SK-N-SH (cell line): ENCODE results near the gene SMPD2. TPM values are rescaled to one million over a fixed set of nuclear protein-coding genes. Genes with fewer than 3 reads are reported as not detected.

Experiments
- CTCF ChIA-PET: fragments of 300-600, 350-600 bp; formaldehyde crosslinking; extraction: SDS; loops from one replicate; lab custom pipeline; 2021; lab: Yijun Ruan, JAX
- POLR2A ChIA-PET: fragments of 350-600 bp; sonication (Branson Sonifier 250); formaldehyde crosslinking; extraction: SDS; loops from one replicate; lab custom pipeline; 2020; ENCODE audit warnings: antibody characterized with exemption, inconsistent platforms; lab: Yijun Ruan, JAX
- DNase-seq: peaks from one replicate; pipeline ENCODE4 v3.0.0; 2012
- H2AFZ ChIP-seq: fragments of 200-600 bp; sonication (generic); 2 replicates; pipeline ENCODE4 v1.8.1; 2016; ENCODE audit warnings: antibody characterized with exemption, mild to moderate bottlenecking, low read depth
- H3F3A ChIP-seq: fragments of 200-600 bp; sonication (generic); replicated peaks from 2 replicates; pipeline ENCODE3; 2016; ENCODE audit warnings: antibody characterized with exemption, mild to moderate bottlenecking; ENCODE audit not compliant: insufficient read depth
- H3K27ac ChIP-seq, 2 experiments: fragments of 200-500 bp in 1 of 2; fragments of 200-600 bp in 1 of 2; sonication (Bioruptor generic) in 1 of 2; sonication (generic), shearing (Covaris generic) in 1 of 2; 2 replicates each; pipeline versions ENCODE4 v1.5.1 to v1.6.1; 2014 to 2016; ENCODE audit warnings: low read depth in 2 of 2, inconsistent platforms in 1 of 2, low read length in 1 of 2, mild to moderate bottlenecking in 1 of 2, mixed read lengths in 1 of 2
- H3K27me3 ChIP-seq: fragments of 200-600 bp; sonication (generic), shearing (Covaris generic); 2 replicates; pipeline ENCODE4 v1.6.1; 2016; ENCODE audit warnings: mixed run types; ENCODE audit not compliant: insufficient read depth
- H3K36me3 ChIP-seq, 2 experiments: fragments of 200-500 bp in 1 of 2; fragments of 200-600 bp in 1 of 2; sonication (Bioruptor generic) in 1 of 2; sonication (generic) in 1 of 2; replicated peaks in 1 of 2; 2 replicates each; pipeline versions ENCODE3 to v1.5.1; 2014 to 2016; ENCODE audit warnings: low read length in 1 of 2, mild to moderate bottlenecking in 1 of 2; ENCODE audit not compliant: insufficient read depth in 2 of 2, control insufficient read depth in 1 of 2
- H3K4me1 ChIP-seq, 2 experiments: fragments of 200-500 bp in 1 of 2; fragments of 200-600 bp in 1 of 2; sonication (Bioruptor generic) in 1 of 2; sonication (generic), shearing (Covaris generic) in 1 of 2; 2 replicates each; pipeline versions ENCODE4 v1.5.1 to v1.6.1; 2014 to 2016; ENCODE audit warnings: low read depth in 1 of 2, low read length in 1 of 2, mixed run types in 1 of 2; ENCODE audit not compliant: insufficient read depth in 2 of 2, control insufficient read depth in 1 of 2
- H3K4me2 ChIP-seq: fragments of 200-600 bp; sonication (generic), shearing (Covaris generic); 2 replicates; pipeline ENCODE4 v1.6.1; 2017; ENCODE audit warnings: mixed run types
- H3K4me3 ChIP-seq, 2 experiments: fragments of 200-500 bp in 1 of 2; fragments of 200-600 bp in 1 of 2; sonication (Bioruptor generic) in 1 of 2; sonication (generic), shearing (Covaris generic) in 1 of 2; 2 replicates each; pipeline versions ENCODE4 v1.5.1 to v1.8.1; 2014 to 2016; ENCODE audit warnings: low read depth in 2 of 2, inconsistent platforms in 1 of 2, low read length in 1 of 2, mild to moderate bottlenecking in 1 of 2, mixed read lengths in 1 of 2, moderate library complexity in 1 of 2
- H3K79me2 ChIP-seq: fragments of 200-600 bp; sonication (generic); 2 replicates; pipeline ENCODE4 v1.8.1; 2017; ENCODE audit warnings: mild to moderate bottlenecking; ENCODE audit not compliant: insufficient read depth
- H3K9ac ChIP-seq: fragments of 200-600 bp; sonication (generic); 2 replicates; pipeline ENCODE4 v1.6.1; 2017; ENCODE audit warnings: mixed run types
- H3K9me2 ChIP-seq: fragments of 200-600 bp; sonication (generic); 2 replicates; pipeline ENCODE4 v1.6.1; 2017; ENCODE audit warnings: mixed run types
- H3K9me3 ChIP-seq: fragments of 200-600 bp; sonication (generic); 2 replicates; pipeline ENCODE4 v1.6.1; 2017; ENCODE audit warnings: mixed run types, mild to moderate bottlenecking, moderate library complexity
- H4K20me1 ChIP-seq: fragments of 200-600 bp; sonication (generic); 2 replicates; pipeline ENCODE4 v1.6.1; 2017; ENCODE audit warnings: mild to moderate bottlenecking, mixed run types; ENCODE audit not compliant: insufficient read depth
- CHD2 ChIP-seq: fragments of 150-350 bp; IDR thresholded peaks from 2 replicates; pipeline ENCODE4 v1.6.1; 2018; ENCODE audit warnings: low read length; ENCODE audit not compliant: partially characterized antibody
- ELF1 ChIP-seq: IDR thresholded peaks from 2 replicates; pipeline ENCODE4 v1.4.0; 2012
- GABPA ChIP-seq: IDR thresholded peaks from 2 replicates; pipeline ENCODE4 v1.4.0; 2012; ENCODE audit warnings: low read depth, mild to moderate bottlenecking
- TAF1 ChIP-seq: IDR thresholded peaks from 2 replicates; pipeline ENCODE4 v1.6.1; 2012; ENCODE audit warnings: low read depth, mild to moderate bottlenecking, low read length, moderate library complexity, borderline replicate concordance
- TEAD4 ChIP-seq: IDR thresholded peaks from 2 replicates; pipeline ENCODE4 v1.4.0; 2012; ENCODE audit warnings: mild to moderate bottlenecking, borderline replicate concordance; ENCODE audit not compliant: insufficient read depth
- WGBS: methylation state at CpG from one replicate; pipeline ENCODE4 v1.1.6; 2017; ENCODE audit warnings: low lambda C conversion rate; 5-methylcytosine and 5-hydroxymethylcytosine counted together
- polyA plus RNA-seq, 3 experiments: library from polyadenylated mRNA; depleted of rRNA; stranded (reverse); fragments of >200 nt; gene quantifications; 2 replicates each; pipeline ENCODE4 v1.2.3, GENCODE V29; 2012
- TF ChIP-seq, protein P1 (sequence below): IDR thresholded peaks from 2 replicates; pipeline ENCODE4 v1.6.1; 2012; ENCODE audit warnings: mild to moderate bottlenecking, low read depth, low read length, moderate library complexity

SMPD2 gene
- polyA plus RNA-seq, 1 of the 3 experiments (the other 2 are of a cell fraction) = 9.7 TPM

DNA sequence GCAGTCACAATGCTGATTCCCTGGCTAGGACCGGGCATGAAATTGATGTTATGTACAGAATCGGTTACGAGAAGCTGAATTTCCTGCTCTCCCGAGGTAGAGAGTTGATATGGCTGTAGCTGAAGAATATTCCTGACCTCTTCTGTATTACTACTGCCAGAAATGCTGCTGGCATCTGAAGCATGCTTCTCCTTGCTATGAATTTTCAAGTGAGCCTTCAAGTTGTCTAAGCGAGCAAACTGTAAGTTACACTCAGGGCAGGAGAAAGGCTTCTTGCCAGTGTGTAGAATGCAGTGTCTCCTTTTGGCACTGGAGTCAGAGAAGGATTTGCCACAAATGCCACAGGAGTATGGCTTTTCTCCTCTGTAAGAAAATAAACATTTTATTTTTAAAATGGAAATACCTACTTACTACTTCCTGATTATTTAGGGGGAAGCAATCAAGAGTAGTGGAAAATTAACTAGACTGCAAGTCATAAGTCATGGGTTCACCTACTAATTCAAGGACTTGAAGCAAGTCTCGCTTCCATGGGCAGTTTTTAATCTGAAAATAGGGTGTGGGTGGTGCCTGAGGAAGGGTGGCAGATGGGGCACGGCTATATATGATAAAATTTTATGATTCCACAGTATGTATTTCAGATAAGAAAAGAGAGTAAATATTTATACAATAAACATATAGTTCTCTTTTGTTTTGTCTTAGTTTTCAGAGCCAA lies 25.8 kb downstream of the SMPD2 start:
- TF ChIP-seq TAF1 = no peak
- TF ChIP-seq, protein P1, sequence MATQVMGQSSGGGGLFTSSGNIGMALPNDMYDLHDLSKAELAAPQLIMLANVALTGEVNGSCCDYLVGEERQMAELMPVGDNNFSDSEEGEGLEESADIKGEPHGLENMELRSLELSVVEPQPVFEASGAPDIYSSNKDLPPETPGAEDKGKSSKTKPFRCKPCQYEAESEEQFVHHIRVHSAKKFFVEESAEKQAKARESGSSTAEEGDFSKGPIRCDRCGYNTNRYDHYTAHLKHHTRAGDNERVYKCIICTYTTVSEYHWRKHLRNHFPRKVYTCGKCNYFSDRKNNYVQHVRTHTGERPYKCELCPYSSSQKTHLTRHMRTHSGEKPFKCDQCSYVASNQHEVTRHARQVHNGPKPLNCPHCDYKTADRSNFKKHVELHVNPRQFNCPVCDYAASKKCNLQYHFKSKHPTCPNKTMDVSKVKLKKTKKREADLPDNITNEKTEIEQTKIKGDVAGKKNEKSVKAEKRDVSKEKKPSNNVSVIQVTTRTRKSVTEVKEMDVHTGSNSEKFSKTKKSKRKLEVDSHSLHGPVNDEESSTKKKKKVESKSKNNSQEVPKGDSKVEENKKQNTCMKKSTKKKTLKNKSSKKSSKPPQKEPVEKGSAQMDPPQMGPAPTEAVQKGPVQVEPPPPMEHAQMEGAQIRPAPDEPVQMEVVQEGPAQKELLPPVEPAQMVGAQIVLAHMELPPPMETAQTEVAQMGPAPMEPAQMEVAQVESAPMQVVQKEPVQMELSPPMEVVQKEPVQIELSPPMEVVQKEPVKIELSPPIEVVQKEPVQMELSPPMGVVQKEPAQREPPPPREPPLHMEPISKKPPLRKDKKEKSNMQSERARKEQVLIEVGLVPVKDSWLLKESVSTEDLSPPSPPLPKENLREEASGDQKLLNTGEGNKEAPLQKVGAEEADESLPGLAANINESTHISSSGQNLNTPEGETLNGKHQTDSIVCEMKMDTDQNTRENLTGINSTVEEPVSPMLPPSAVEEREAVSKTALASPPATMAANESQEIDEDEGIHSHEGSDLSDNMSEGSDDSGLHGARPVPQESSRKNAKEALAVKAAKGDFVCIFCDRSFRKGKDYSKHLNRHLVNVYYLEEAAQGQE = no peak
- TF ChIP-seq TEAD4 = no peak
- no peak for TF ChIP-seq GABPA
- TF ChIP-seq, all 33 proteins: peak for 0
- ChIA-PET CTCF (no interaction called here), POLR2A (interaction anchor here (0.6 kb wide), 1 partner anchor 316 kb away, joined by 5 read pairs; no protein-coding TSS in a partner anchor)
- H3K9me3 ChIP-seq = no peaks in the 10 kb centered on the region
- 88% methylated on average over 5 of the region's 7 CpGs for WGBS
- no peaks in the 10 kb centered on the region for H3F3A ChIP-seq
- no peaks in the 10 kb centered on the region for H4K20me1 ChIP-seq
- no peak overlapping the region for H3K4me3 ChIP-seq
- no peak overlapping the region for H3K27ac ChIP-seq
- H3K9me2 ChIP-seq = no peaks in the 10 kb centered on the region
- no peaks in the 10 kb centered on the region for H3K27me3 ChIP-seq
- H3K4me1 ChIP-seq = no peaks in the 10 kb centered on the region
- no peak overlapping the region for H2AFZ ChIP-seq
- H3K9ac ChIP-seq = no peak overlapping the region
- peaks cover 24 to 81% of the 10 kb centered on the region in 2 experiments for H3K36me3 ChIP-seq
- no peak for DNase-seq
- no peak overlapping the region for H3K4me2 ChIP-seq
- H3K79me2 ChIP-seq = peaks cover 3% of the 10 kb centered on the region; the same call in 1 of the 2 replicates

DNA sequence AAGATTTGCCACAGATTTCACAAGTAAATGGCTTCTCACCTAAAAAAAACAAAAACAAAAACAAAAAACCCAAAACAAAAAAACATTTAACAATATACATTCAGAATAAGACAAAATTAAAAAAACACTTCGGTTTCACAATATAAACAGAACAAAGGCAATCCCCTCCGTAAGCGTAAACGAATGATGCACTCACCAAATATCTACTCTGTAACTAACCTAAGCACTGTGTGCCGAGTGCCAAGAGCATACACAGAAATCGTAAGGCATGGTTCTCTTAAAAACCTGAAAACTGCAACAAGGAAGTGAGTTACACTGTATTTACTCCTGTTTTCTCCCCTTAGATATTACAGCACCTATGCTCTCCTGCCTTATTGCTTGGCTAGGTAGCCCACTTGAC lies 27.2 kb downstream of the SMPD2 start:
- POLR2A ChIA-PET = no interaction called here
- no peaks in the 10 kb centered on the region for H3K9me3 ChIP-seq
- no peaks in the 10 kb centered on the region for H3F3A ChIP-seq
- H3K4me1 ChIP-seq = no peaks in the 10 kb centered on the region
- no peak for DNase-seq
- H3K79me2 ChIP-seq = peaks cover 2% of the 10 kb centered on the region; the same call in 1 of the 2 replicates
- CTCF ChIA-PET = no interaction called here
- H3K27me3 ChIP-seq = no peaks in the 10 kb centered on the region
- no peaks in the 10 kb centered on the region for H4K20me1 ChIP-seq
- TF ChIP-seq ELF1 (no peak), CHD2 (no peak)
- H3K27ac ChIP-seq = no peak overlapping the region
- no peak overlapping the region for H3K4me2 ChIP-seq
- H3K4me3 ChIP-seq = no peak overlapping the region
- H3K9me2 ChIP-seq = no peaks in the 10 kb centered on the region
- no peak overlapping the region for H3K9ac ChIP-seq
- 94% methylated on average over 6 of the region's 6 CpGs for WGBS
- peaks cover 24 to 83% of the 10 kb centered on the region in 2 experiments for H3K36me3 ChIP-seq
- no peak overlapping the region for H2AFZ ChIP-seq
